ENCODE data around the gene PGM2. TPM values are rescaled to one million over a fixed set of nuclear protein-coding genes. Genes with fewer than 3 reads are reported as not detected.

Gene PGM2
- total and polyA plus RNA-seq, 7 donors = 7.2 to 42.3 (median 30.0) TPM

DNA sequence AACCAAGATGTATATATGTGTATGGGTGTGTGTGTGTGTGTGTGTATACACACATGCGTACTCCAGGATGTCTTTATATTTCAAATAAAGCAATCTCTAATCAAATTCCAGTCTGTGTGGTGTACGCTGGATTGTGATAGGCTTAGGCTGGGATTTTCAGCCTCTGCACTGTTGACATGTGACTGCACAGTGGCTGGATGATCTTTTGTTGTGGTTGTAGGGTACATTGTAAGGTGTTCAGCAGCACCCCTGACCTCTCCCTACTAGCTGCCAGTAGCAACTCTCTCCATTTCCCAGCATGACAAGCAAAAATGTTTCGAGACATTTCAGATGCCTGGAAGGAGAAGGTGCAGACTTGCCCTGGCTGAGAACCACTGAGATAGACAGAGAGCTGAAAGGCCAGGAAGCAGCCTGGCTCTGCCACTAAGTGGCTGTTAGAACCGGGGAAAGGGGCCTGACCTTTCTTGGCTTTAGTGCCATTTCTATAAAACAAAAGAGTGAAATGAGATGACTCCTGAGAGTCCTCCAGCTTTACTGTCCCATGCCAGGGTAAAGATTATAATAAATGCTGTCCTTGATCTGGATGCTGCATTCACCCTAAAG, 10.5 kb downstream of the PGM2 start:
- Histone ChIP-seq H3K4me3 (no peak overlapping the region), H3K4me1 (peaks cover 0 to 22% (median 6%) of the 10 kb centered on the region in 4 donors), H3K9me3 (no peaks in the 10 kb centered on the region), H3K27me3 (no peaks in the 10 kb centered on the region), H3K36me3 (peaks cover 7 to 93% (median 32%) of the 10 kb centered on the region in 4 donors), H3K27ac (peak overlapping the region in 3 of 4 donors; percentile 13 to 33 (median 19))
- TF ChIP-seq, protein P1, sequence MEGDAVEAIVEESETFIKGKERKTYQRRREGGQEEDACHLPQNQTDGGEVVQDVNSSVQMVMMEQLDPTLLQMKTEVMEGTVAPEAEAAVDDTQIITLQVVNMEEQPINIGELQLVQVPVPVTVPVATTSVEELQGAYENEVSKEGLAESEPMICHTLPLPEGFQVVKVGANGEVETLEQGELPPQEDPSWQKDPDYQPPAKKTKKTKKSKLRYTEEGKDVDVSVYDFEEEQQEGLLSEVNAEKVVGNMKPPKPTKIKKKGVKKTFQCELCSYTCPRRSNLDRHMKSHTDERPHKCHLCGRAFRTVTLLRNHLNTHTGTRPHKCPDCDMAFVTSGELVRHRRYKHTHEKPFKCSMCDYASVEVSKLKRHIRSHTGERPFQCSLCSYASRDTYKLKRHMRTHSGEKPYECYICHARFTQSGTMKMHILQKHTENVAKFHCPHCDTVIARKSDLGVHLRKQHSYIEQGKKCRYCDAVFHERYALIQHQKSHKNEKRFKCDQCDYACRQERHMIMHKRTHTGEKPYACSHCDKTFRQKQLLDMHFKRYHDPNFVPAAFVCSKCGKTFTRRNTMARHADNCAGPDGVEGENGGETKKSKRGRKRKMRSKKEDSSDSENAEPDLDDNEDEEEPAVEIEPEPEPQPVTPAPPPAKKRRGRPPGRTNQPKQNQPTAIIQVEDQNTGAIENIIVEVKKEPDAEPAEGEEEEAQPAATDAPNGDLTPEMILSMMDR (IDR thresholded peaks at IDR 0.05) = no peak
- TF ChIP-seq POLR2A (IDR thresholded peaks at IDR 0.05) (no peak), POLR2AphosphoS5 (IDR thresholded peaks at IDR 0.05) (no peak), EP300 (IDR thresholded peaks at IDR 0.05) (no peak)
- intact Hi-C loops (cut with DNase I) = no loop called here
- DNase-seq = no peak
- WGBS, 2 donors = 75 to 94% methylated on average over 4 of the region's 4 CpGs

- no peak for DNase-seq
- Histone ChIP-seq H3K4me3 (no peak overlapping the region), H3K36me3 (peaks cover 7 to 90% (median 32%) of the 10 kb centered on the region in 4 donors), H3K27me3 (no peaks in the 10 kb centered on the region), H3K27ac (peak overlapping the region in 3 of 4 donors; percentile 13 to 33 (median 19)), H3K9me3 (no peaks in the 10 kb centered on the region), H3K4me1 (peaks cover 0 to 22% (median 6%) of the 10 kb centered on the region in 4 donors)
- WGBS, 2 donors = 44 to 85% methylated on average over 2 of the region's 2 CpGs
- intact Hi-C loops (cut with DNase I) = no loop called here
- TF ChIP-seq POLR2A (IDR thresholded peaks at IDR 0.05) (no peak), POLR2AphosphoS5 (IDR thresholded peaks at IDR 0.05) (peak in 1 of 4 donors; percentile 13)
Measured at GRCh38 chr4:37837446-37837845, 11.0 kb downstream of the PGM2 start.

GRCh38 chr4:37839426-37839825, 12.9 kb downstream of the PGM2 start:
- Histone ChIP-seq H3K36me3 (peaks cover 4 to 87% (median 34%) of the 10 kb centered on the region in 4 donors), H3K9me3 (no peaks in the 10 kb centered on the region), H3K4me1 (peaks cover 0 to 22% (median 6%) of the 10 kb centered on the region in 4 donors), H3K27me3 (no peaks in the 10 kb centered on the region), H3K4me3 (no peak overlapping the region), H3K27ac (no peak overlapping the region)
- intact Hi-C loops (cut with DNase I) = no loop called here
- WGBS, 2 donors = 67 to 85% methylated on average over 2 of the region's 2 CpGs
- TF ChIP-seq EP300 (IDR thresholded peaks at IDR 0.05) = no peak
- TF ChIP-seq POLR2AphosphoS5 (IDR thresholded peaks at IDR 0.05) = no peak
- TF ChIP-seq, protein P1 (IDR thresholded peaks at IDR 0.05) = no peak
- TF ChIP-seq POLR2A (IDR thresholded peaks at IDR 0.05) = no peak
- no peak for DNase-seq

- peaks cover 18 to 92% (median 43%) of the 10 kb centered on the region in 4 donors for H3K36me3 ChIP-seq
- DNase-seq = no peak
- TF ChIP-seq, protein P1 (IDR thresholded peaks at IDR 0.05) = no peak
- TF ChIP-seq POLR2A (IDR thresholded peaks at IDR 0.05) = no peak
- no peak for TF ChIP-seq POLR2AphosphoS5 (IDR thresholded peaks at IDR 0.05)
- no peak for TF ChIP-seq EP300 (IDR thresholded peaks at IDR 0.05)
- no peak overlapping the region for H3K4me3 ChIP-seq
- H3K27ac ChIP-seq = no peak overlapping the region
- H3K27me3 ChIP-seq = no peaks in the 10 kb centered on the region
- intact Hi-C loops (cut with DNase I) = no loop called here
- H3K9me3 ChIP-seq = no peaks in the 10 kb centered on the region
- WGBS, 2 donors = 96 to 97% methylated on average over 5 of the region's 5 CpGs
- no peaks in the 10 kb centered on the region for H3K4me1 ChIP-seq
Measured at GRCh38 chr4:37844204-37844603, 17.7 kb downstream of the PGM2 start.

GRCh38 chr4:37845201-37845600, 18.7 kb downstream of the PGM2 start:
- Histone ChIP-seq H3K27ac (no peak overlapping the region), H3K4me1 (no peaks in the 10 kb centered on the region), H3K4me3 (no peak overlapping the region), H3K27me3 (no peaks in the 10 kb centered on the region), H3K9me3 (no peaks in the 10 kb centered on the region), H3K36me3 (peaks cover 18 to 92% (median 36%) of the 10 kb centered on the region in 4 donors)
- intact Hi-C loops (cut with DNase I) = no loop called here
- DNase-seq = no peak
- 96 to 97% methylated on average over 4 of the region's 4 CpGs for WGBS, 2 donors
- TF ChIP-seq EP300 (IDR thresholded peaks at IDR 0.05) (no peak), POLR2AphosphoS5 (IDR thresholded peaks at IDR 0.05) (no peak), POLR2A (IDR thresholded peaks at IDR 0.05) (no peak)
- TF ChIP-seq, protein P1 (IDR thresholded peaks at IDR 0.05) = no peak

Measured in sigmoid colon (tissue), 7 donors.